ENCODE measurements around the gene TXNDC11.

Gene TXNDC11

GRCh38 chr16:11706180-11706742, 36.4 kb downstream of the TXNDC11 start:
- Histone ChIP-seq H3K27ac (no peak overlapping the region), H3K4me3 (ENCODE audit: low read depth, low read length) (no peak overlapping the region), H3K9me3 (ENCODE audit: severe bottlenecking) (no peaks in the 10 kb centered on the region), H3K27me3 (ENCODE audit: insufficient read depth, low read depth, severe bottlenecking) (no peaks in the 10 kb centered on the region), H3K36me3 (peaks cover 49% of the 10 kb centered on the region)
- TF ChIP-seq, protein P1, sequence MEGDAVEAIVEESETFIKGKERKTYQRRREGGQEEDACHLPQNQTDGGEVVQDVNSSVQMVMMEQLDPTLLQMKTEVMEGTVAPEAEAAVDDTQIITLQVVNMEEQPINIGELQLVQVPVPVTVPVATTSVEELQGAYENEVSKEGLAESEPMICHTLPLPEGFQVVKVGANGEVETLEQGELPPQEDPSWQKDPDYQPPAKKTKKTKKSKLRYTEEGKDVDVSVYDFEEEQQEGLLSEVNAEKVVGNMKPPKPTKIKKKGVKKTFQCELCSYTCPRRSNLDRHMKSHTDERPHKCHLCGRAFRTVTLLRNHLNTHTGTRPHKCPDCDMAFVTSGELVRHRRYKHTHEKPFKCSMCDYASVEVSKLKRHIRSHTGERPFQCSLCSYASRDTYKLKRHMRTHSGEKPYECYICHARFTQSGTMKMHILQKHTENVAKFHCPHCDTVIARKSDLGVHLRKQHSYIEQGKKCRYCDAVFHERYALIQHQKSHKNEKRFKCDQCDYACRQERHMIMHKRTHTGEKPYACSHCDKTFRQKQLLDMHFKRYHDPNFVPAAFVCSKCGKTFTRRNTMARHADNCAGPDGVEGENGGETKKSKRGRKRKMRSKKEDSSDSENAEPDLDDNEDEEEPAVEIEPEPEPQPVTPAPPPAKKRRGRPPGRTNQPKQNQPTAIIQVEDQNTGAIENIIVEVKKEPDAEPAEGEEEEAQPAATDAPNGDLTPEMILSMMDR (IDR thresholded peaks at IDR 0.05; ENCODE audit: low read depth, low read length) = no peak
- DNase-seq = no peak

- H3K36me3 ChIP-seq = peaks cover 41% of the 10 kb centered on the region
These were observed 37.2 kb downstream of the TXNDC11 start for GRCh38 chr16:11705311-11706025.

DNA sequence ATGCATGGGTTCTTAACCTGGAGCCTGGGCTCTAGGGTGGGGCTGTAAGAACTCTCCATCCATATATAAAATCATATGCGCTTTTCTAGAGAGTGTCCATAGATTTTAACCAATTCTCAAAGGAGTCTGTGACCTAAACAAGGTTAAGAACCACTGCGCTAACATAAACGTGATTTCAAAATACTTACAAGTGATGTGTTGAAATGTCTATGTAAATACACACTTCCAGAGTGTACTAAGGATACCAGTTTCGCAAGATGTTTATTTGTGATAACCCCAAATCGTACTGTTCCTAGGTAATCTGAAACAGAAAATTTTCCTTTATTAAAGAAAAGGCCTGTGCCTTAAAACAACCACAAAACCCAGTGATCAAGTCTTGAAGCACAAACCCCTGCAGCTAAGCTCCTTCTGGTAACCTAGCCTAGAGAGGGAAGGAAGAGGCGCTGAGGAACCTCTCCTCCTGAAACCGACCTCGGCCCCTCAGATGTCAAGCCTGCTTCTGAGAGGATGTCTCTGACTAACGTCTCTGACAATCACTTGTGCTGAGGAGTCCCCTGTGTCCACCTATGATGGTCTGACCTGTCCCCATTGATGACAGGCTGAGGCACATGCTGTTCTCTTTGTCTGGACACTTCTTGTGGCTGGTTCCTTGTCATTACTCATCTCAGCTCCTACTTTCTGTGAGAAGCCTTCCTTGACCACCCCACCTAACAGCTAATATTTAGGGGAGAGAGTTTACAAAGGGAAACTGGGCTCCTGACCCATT, 42.2 kb downstream of the TXNDC11 start:
- TF ChIP-seq, protein P1 (IDR thresholded peaks at IDR 0.05; ENCODE audit: low read depth, low read length) = no peak
- H3K36me3 ChIP-seq = peaks cover 54% of the 10 kb centered on the region
- no peaks in the 10 kb centered on the region for H3K27me3 ChIP-seq (ENCODE audit: insufficient read depth, low read depth, severe bottlenecking)
- H3K9me3 ChIP-seq (ENCODE audit: severe bottlenecking) = no peaks in the 10 kb centered on the region
- H3K27ac ChIP-seq = no peak overlapping the region
- DNase-seq = no peak
- H3K4me3 ChIP-seq (ENCODE audit: low read depth, low read length) = no peak overlapping the region

More at GRCh38 chr16:11705311-11706025, 37.2 kb downstream of the TXNDC11 start:
- H3K27ac ChIP-seq = no peak overlapping the region
- no peak for DNase-seq
- no peaks in the 10 kb centered on the region for H3K9me3 ChIP-seq (ENCODE audit: severe bottlenecking)
- H3K27me3 ChIP-seq (ENCODE audit: insufficient read depth, low read depth, severe bottlenecking) = no peaks in the 10 kb centered on the region
- H3K4me3 ChIP-seq (ENCODE audit: low read depth, low read length) = no peak overlapping the region
- TF ChIP-seq, protein P1 (IDR thresholded peaks at IDR 0.05; ENCODE audit: low read depth, low read length) = no peak

DNA sequence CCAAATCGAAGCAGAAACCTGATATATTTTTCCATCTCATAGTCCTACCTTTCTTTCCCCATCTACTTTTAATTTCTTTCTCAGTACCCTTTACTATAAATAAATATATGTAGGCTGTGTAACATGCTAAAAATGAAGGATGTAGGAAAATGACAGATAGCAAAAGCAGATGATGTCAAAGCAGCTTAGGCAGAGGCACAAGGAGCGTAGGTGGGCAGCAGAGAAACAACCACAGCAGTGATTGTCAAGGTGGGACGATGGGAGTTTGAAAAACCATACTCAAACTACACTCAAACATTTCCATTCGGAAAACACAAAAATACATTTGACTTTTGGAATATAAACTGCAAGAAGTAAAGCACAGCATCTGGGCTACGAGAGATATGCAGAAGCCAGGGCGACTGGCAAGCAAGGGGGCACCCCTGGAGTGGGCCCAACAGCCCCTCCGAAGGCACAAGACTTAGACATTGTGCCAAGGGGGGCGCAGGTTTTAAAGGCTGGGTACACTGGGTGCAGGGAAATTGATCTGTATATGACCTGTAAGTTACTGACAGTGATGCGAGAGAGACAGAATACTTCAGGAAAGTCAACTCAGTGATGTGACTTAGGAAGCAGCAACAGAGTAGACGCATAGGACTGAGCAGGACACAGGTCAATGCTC, 43.3 kb downstream of the TXNDC11 start:
- TF ChIP-seq, protein P1 (IDR thresholded peaks at IDR 0.05; ENCODE audit: low read depth, low read length) = no peak
- Histone ChIP-seq H3K4me3 (ENCODE audit: low read depth, low read length) (no peak overlapping the region), H3K27me3 (ENCODE audit: insufficient read depth, low read depth, severe bottlenecking) (no peaks in the 10 kb centered on the region), H3K27ac (no peak overlapping the region), H3K9me3 (ENCODE audit: severe bottlenecking) (no peaks in the 10 kb centered on the region), H3K36me3 (peaks cover 65% of the 10 kb centered on the region)
- DNase-seq = no peak

- H3K4me3 ChIP-seq (ENCODE audit: low read depth, low read length) = no peak overlapping the region
- no peaks in the 10 kb centered on the region for H3K27me3 ChIP-seq (ENCODE audit: insufficient read depth, low read depth, severe bottlenecking)
- peaks cover 59% of the 10 kb centered on the region for H3K36me3 ChIP-seq
- TF ChIP-seq, protein P1 (IDR thresholded peaks at IDR 0.05; ENCODE audit: low read depth, low read length) = peak; percentile 21; the same call in 1 of the 2 replicates
- DNase-seq = peak; percentile 27
- H3K9me3 ChIP-seq (ENCODE audit: severe bottlenecking) = no peaks in the 10 kb centered on the region
- no peak overlapping the region for H3K27ac ChIP-seq
These were observed 44.4 kb downstream of the TXNDC11 start for GRCh38 chr16:11698271-11698689.

Measured in WERI-Rb-1 (cell line).